AG04450 (cell line): ENCODE data around the gene TAF11L2. TPM values are rescaled to one million over a fixed set of nuclear protein-coding genes. Genes with fewer than 3 reads are reported as not detected.
"Not testable (repeated sequence)": the region's sequence is repeated elsewhere in the genome, so short reads cannot be mapped to it uniquely, and the experiment has no call there.

Experiments
- CTCF ChIA-PET: fragments of 300-600, 350-600 bp; formaldehyde crosslinking; extraction: SDS; loops from one replicate; lab custom pipeline; 2022; ENCODE audit warnings: antibody characterized with exemption, inconsistent platforms; lab: Charles Lee
- POLR2A ChIA-PET: fragments of 350-600 bp; formaldehyde crosslinking; extraction: SDS; loops from one replicate; lab custom pipeline; 2021; ENCODE audit warnings: antibody characterized with exemption, inconsistent platforms; lab: Yijun Ruan, JAX
- DNase-seq: peaks from one replicate; pipeline ENCODE4 v3.0.0-alpha.2; 2011; ENCODE audit warnings: low read depth, low spot score
- H3K27ac ChIP-seq: one replicate; pipeline ENCODE4 v1.5.1; 2012; ENCODE audit warnings: low read depth, low read length, control low read depth
- H3K27me3 ChIP-seq: one replicate; pipeline ENCODE4 v1.6.0; 2012; ENCODE audit warnings: low read length; ENCODE audit not compliant: control insufficient read depth, insufficient read depth
- H3K4me3 ChIP-seq: 2 replicates; pipeline ENCODE4 v1.5.1; 2011; ENCODE audit warnings: mild to moderate bottlenecking, low read depth, low read length, control low read depth
- H3K9me3 ChIP-seq: 2 replicates; pipeline ENCODE4 v1.5.1; 2012; ENCODE audit warnings: low read length; ENCODE audit not compliant: control insufficient read depth, insufficient read depth
- CTCF ChIP-seq: IDR thresholded peaks from 2 replicates; pipeline ENCODE4 v1.5.1; 2011; ENCODE audit warnings: low read depth, low read length, control low read depth, inconsistent platforms
- polyA minus RNA-seq: library from RNA; depleted of rRNA, polyadenylated mRNA; stranded (reverse); fragments of >200 nt; gene quantifications from 2 replicates; pipeline ENCODE4 v1.2.3, GENCODE V29; 2011; rRNA and poly(A)+ RNA removed
- polyA plus RNA-seq: library from polyadenylated mRNA; depleted of rRNA; stranded (reverse); fragments of >200 nt; gene quantifications from 2 replicates; pipeline ENCODE4 v1.2.3, GENCODE V29; 2011; rRNA removed

TAF11L2 gene
- not detected in 2 replicates for polyA plus RNA-seq
- polyA minus RNA-seq, result not detected in 2 replicates

GRCh38 chr5:17497931-17498330 lies at the start of gene TAF11L2:
Gene TAF11L2, plus strand, starts transcription at chr5:17498231.
- H3K9me3 ChIP-seq, CTCF ChIA-PET, DNase-seq, H3K4me3 ChIP-seq, POLR2A ChIA-PET, H3K27me3 ChIP-seq, H3K27ac ChIP-seq: not testable (repeated sequence)

GRCh38 chr5:17448877-17449276 lies 49.2 kb upstream of the TAF11L2 start:
- DNase-seq, result no peak
- Histone ChIP-seq H3K9me3 (no peaks in the 10 kb centered on the region), H3K27me3 (no peaks in the 10 kb centered on the region), H3K4me3 (no peak overlapping the region), H3K27ac (no peak overlapping the region)
- ChIA-PET POLR2A (no interaction called here), CTCF (interaction anchor here (1.1 kb wide), 1 partner anchor 233 kb away, joined by 3 read pairs; no protein-coding TSS in a partner anchor)
- TF ChIP-seq CTCF, result no peak

- ChIA-PET CTCF (no interaction called here), POLR2A (no interaction called here)
- no peak for DNase-seq
- Histone ChIP-seq H3K27me3 (peaks cover 3% of the 10 kb centered on the region), H3K9me3 (no peaks in the 10 kb centered on the region), H3K27ac (no peak overlapping the region), H3K4me3 (no peak overlapping the region)
- no peak for TF ChIP-seq CTCF
Observed at GRCh38 chr5:17452936-17453335, 45.1 kb upstream of the TAF11L2 start.

GRCh38 chr5:17455942-17456341 lies 42.1 kb upstream of the TAF11L2 start:
- peaks cover 3% of the 10 kb centered on the region for H3K27me3 ChIP-seq
- no peak for TF ChIP-seq CTCF
- ChIA-PET CTCF (no interaction called here), POLR2A (no interaction called here)
- H3K4me3 ChIP-seq, result no peak overlapping the region
- DNase-seq, result no peak
- no peak overlapping the region for H3K27ac ChIP-seq
- H3K9me3 ChIP-seq, result no peaks in the 10 kb centered on the region

GRCh38 chr5:17461793-17462192 lies 36.2 kb upstream of the TAF11L2 start:
- H3K4me3 ChIP-seq, result no peak overlapping the region
- ChIA-PET POLR2A (no interaction called here), CTCF (interaction anchor here (0.7 kb wide), 1 partner anchor 162 kb away, joined by 3 read pairs; no protein-coding TSS in a partner anchor)
- no peaks in the 10 kb centered on the region; the same call in 1 of the 2 replicates for H3K9me3 ChIP-seq
- no peak overlapping the region for H3K27ac ChIP-seq
- H3K27me3 ChIP-seq, result no peaks in the 10 kb centered on the region
- DNase-seq, result no peak
- no peak for TF ChIP-seq CTCF
